ENCODE data around the gene MAPK1.

- TF ChIP-seq POLR2A (IDR thresholded peaks at IDR 0.05): no peak
- no peak for TF ChIP-seq CTCF (IDR thresholded peaks at IDR 0.05)
These were observed 140.3 kb downstream of the MAPK1 start for GRCh38 chr22:21727159-21727558.

All from heart left ventricle (tissue), 13 donors.